Neutrophil (primary cell): Measurements from ENCODE around the gene ITIH5.

ENCODE experiments used
- H3K27ac ChIP-seq: fragments of 200-600 bp; sonication (generic); 2 replicates; pipeline ENCODE4 v1.5.1; 2016; ENCODE audit warnings: mild to moderate bottlenecking, moderate library complexity
- H3K27me3 ChIP-seq: fragments of 200-600 bp; sonication (generic); 2 replicates; pipeline ENCODE4 v1.6.0; 2016; ENCODE audit warnings: mild to moderate bottlenecking
- H3K36me3 ChIP-seq: fragments of 200-600 bp; sonication (generic); 2 replicates; pipeline ENCODE4 v1.5.1; 2017
- H3K4me1 ChIP-seq, 2 experiments: fragments of 200-600 bp in 1 of 2; sonication (generic) in 1 of 2; 1 replicate in 1 of 2; 2 replicates in 1 of 2; pipeline versions ENCODE4 v1.5.1 to v1.6.1; 2013 to 2016; ENCODE audit warnings: low read depth in 1 of 2, low read length in 1 of 2, mild to moderate bottlenecking in 1 of 2, moderate library complexity in 1 of 2; ENCODE audit not compliant: control insufficient read depth in 1 of 2, insufficient read depth in 1 of 2
- H3K4me3 ChIP-seq, 2 experiments: fragments of 200-600 bp in 1 of 2; sonication (generic) in 1 of 2; 1 replicate in 1 of 2; 2 replicates in 1 of 2; pipeline ENCODE4 v1.5.1; 2013 to 2016; ENCODE audit warnings: low read depth in 1 of 2, low read length in 1 of 2, mild to moderate bottlenecking in 1 of 2, moderate library complexity in 1 of 2
- H3K9me3 ChIP-seq: fragments of 200-600 bp; sonication (generic); 2 replicates; pipeline ENCODE4 v1.5.1; 2016
- CTCF ChIP-seq: fragments of 200-600 bp; sonication (generic); IDR thresholded peaks from 2 replicates; pipeline ENCODE4 v1.5.1; 2016; ENCODE audit warnings: antibody characterized with exemption

Gene ITIH5

GRCh38 chr10:7647062-7647664, 19.6 kb downstream of the ITIH5 start:
- H3K36me3 ChIP-seq, result no peaks in the 10 kb centered on the region
- H3K27ac ChIP-seq, result no peak overlapping the region
- H3K27me3 ChIP-seq, result peaks cover 11% of the 10 kb centered on the region
- TF ChIP-seq CTCF, result no peak
- no peaks in the 10 kb centered on the region for H3K4me1 ChIP-seq
- no peaks in the 10 kb centered on the region for H3K9me3 ChIP-seq
- H3K4me3 ChIP-seq, result no peak overlapping the region

DNA sequence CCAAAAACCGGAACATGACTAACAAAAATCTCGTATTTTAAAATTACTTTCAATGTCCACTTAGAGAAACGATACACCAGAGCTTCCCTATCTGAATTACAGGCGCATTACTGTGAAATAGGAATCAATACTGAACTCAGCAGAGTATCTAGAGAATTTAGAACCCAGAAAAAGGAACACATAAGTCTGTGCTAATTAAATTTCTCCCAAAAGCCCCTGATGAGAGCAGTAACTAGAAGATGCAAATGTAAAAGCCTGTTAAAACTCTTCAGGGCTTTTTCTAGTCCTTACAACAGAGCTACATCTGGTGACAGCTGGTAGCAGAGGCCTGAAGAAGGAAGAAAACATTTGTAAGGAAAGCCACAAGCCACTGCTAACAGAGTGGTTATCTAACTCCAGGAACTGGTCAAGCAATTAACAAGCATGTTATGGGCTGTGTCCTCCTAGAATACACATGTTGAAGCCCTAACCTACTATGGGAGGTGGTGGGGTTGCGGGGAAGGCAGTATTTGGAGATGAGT, 24.2 kb downstream of the ITIH5 start:
- Histone ChIP-seq H3K27ac (no peak overlapping the region), H3K4me3 (no peak overlapping the region), H3K4me1 (no peaks in the 10 kb centered on the region), H3K9me3 (no peaks in the 10 kb centered on the region), H3K27me3 (peaks cover 5% of the 10 kb centered on the region), H3K36me3 (no peaks in the 10 kb centered on the region)
- no peak for TF ChIP-seq CTCF

- no peaks in the 10 kb centered on the region for H3K36me3 ChIP-seq
- TF ChIP-seq CTCF, result no peak
- H3K27me3 ChIP-seq, result no peaks in the 10 kb centered on the region
- no peaks in the 10 kb centered on the region for H3K9me3 ChIP-seq
- no peak overlapping the region for H3K4me3 ChIP-seq
- no peaks in the 10 kb centered on the region for H3K4me1 ChIP-seq
- no peak overlapping the region for H3K27ac ChIP-seq
Observed at GRCh38 chr10:7635408-7636125, 31.2 kb downstream of the ITIH5 start.

GRCh38 chr10:7634142-7634894, 32.4 kb downstream of the ITIH5 start:
- Histone ChIP-seq H3K9me3 (no peaks in the 10 kb centered on the region), H3K4me1 (no peaks in the 10 kb centered on the region), H3K27me3 (no peaks in the 10 kb centered on the region), H3K36me3 (no peaks in the 10 kb centered on the region), H3K27ac (no peak overlapping the region), H3K4me3 (no peak overlapping the region)
- no peak for TF ChIP-seq CTCF

DNA sequence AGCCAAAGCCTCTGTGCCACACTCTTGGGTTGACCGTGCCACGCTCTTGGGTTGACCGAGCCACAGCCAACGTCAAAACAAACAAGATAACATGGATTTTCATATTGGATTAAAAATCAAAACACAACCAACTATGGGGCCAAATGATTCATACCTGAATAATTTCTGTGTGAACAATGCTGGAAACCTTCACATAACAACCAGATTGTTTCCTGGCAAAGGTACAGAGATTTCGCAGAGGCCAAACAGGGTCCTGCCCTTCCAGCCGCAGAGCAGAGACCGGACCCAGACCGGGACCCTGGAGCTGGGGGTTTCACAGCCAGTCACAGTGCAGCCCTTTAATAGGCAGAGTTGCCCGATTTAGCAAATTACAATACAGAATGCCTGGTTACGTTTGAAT, 40.5 kb downstream of the ITIH5 start:
- Histone ChIP-seq H3K4me3 (no peak overlapping the region), H3K9me3 (no peaks in the 10 kb centered on the region), H3K27me3 (peaks cover 4% of the 10 kb centered on the region), H3K4me1 (no peaks in the 10 kb centered on the region), H3K27ac (no peak overlapping the region), H3K36me3 (no peaks in the 10 kb centered on the region)
- TF ChIP-seq CTCF, result no peak
